T-helper 2 cell treated with Interferon-gamma antibody and Interleukin-4, amounts not matched to agents 5 μg/mL and 100 μg/mL, for 36 hours (primary cell): Measurements from ENCODE around the gene PARD3.

Experiments used
- DNase-seq: peaks from one replicate; pipeline ENCODE4 v3.0.0; 2021; ENCODE audit warnings: low spot score
- H3K27ac Mint-ChIP-seq: one replicate; pipeline ENCODE4 v1.8.0; 2021; ENCODE audit warnings: mild to moderate bottlenecking, mixed read lengths
- H3K27me3 Mint-ChIP-seq: one replicate; pipeline ENCODE4 v1.8.0; 2021; ENCODE audit warnings: low read depth, mixed read lengths
- H3K36me3 Mint-ChIP-seq: one replicate; pipeline ENCODE4 v1.8.0; 2021; ENCODE audit warnings: low read depth, mixed read lengths
- H3K4me1 Mint-ChIP-seq: one replicate; pipeline ENCODE4 v1.8.0; 2021; ENCODE audit warnings: low read depth, mixed read lengths
- H3K4me3 Mint-ChIP-seq: one replicate; pipeline ENCODE4 v1.8.0; 2022; ENCODE audit warnings: mild to moderate bottlenecking, moderate library complexity, mixed read lengths
- H3K9me3 Mint-ChIP-seq: one replicate; pipeline ENCODE4 v1.8.0; 2021; ENCODE audit warnings: mixed read lengths

PARD3 gene

GRCh38 chr10:34474009-34474376, 341.1 kb downstream of the PARD3 start:
- H3K4me1 Mint-ChIP-seq, result no peaks in the 10 kb centered on the region
- no peaks in the 10 kb centered on the region for H3K9me3 Mint-ChIP-seq
- H3K36me3 Mint-ChIP-seq, result no peaks in the 10 kb centered on the region
- no peaks in the 10 kb centered on the region for H3K27me3 Mint-ChIP-seq
- H3K4me3 Mint-ChIP-seq, result no peak overlapping the region
- DNase-seq, result no peak
- no peak overlapping the region for H3K27ac Mint-ChIP-seq

- Mint-ChIP-seq H3K27me3 (no peaks in the 10 kb centered on the region), H3K36me3 (no peaks in the 10 kb centered on the region), H3K4me3 (no peak overlapping the region), H3K4me1 (no peaks in the 10 kb centered on the region), H3K9me3 (no peaks in the 10 kb centered on the region), H3K27ac (no peak overlapping the region)
- DNase-seq, result no peak
Measured at GRCh38 chr10:34473174-34474008, 341.7 kb downstream of the PARD3 start.

GRCh38 chr10:34470307-34470706, 344.8 kb downstream of the PARD3 start:
- H3K27ac Mint-ChIP-seq, result no peak overlapping the region

GRCh38 chr10:34469446-34469845, 345.6 kb downstream of the PARD3 start:
- no peak for DNase-seq
- Mint-ChIP-seq H3K36me3 (no peaks in the 10 kb centered on the region), H3K27ac (no peak overlapping the region), H3K27me3 (no peaks in the 10 kb centered on the region), H3K4me1 (no peaks in the 10 kb centered on the region), H3K4me3 (no peak overlapping the region), H3K9me3 (no peaks in the 10 kb centered on the region)

More at GRCh38 chr10:34470307-34470706, 344.8 kb downstream of the PARD3 start:
- no peak for DNase-seq
- Mint-ChIP-seq H3K9me3 (no peaks in the 10 kb centered on the region), H3K27me3 (no peaks in the 10 kb centered on the region), H3K4me1 (no peaks in the 10 kb centered on the region), H3K4me3 (no peak overlapping the region), H3K36me3 (no peaks in the 10 kb centered on the region)

GRCh38 chr10:34467902-34468301, 347.2 kb downstream of the PARD3 start:
- Mint-ChIP-seq H3K9me3 (no peaks in the 10 kb centered on the region), H3K36me3 (no peaks in the 10 kb centered on the region), H3K4me3 (no peak overlapping the region), H3K27ac (no peak overlapping the region), H3K4me1 (no peaks in the 10 kb centered on the region), H3K27me3 (no peaks in the 10 kb centered on the region)
- no peak for DNase-seq

- Mint-ChIP-seq H3K9me3 (no peaks in the 10 kb centered on the region), H3K36me3 (no peaks in the 10 kb centered on the region)
Measured at GRCh38 chr10:34467364-34467763, 347.7 kb downstream of the PARD3 start.

GRCh38 chr10:34465678-34466077, 349.4 kb downstream of the PARD3 start:
- Mint-ChIP-seq H3K36me3 (no peaks in the 10 kb centered on the region), H3K4me1 (no peaks in the 10 kb centered on the region), H3K27ac (no peak overlapping the region), H3K4me3 (no peak overlapping the region), H3K27me3 (no peaks in the 10 kb centered on the region), H3K9me3 (no peaks in the 10 kb centered on the region)
- DNase-seq, result no peak

More at GRCh38 chr10:34467364-34467763, 347.7 kb downstream of the PARD3 start:
- DNase-seq, result no peak
- Mint-ChIP-seq H3K27ac (no peak overlapping the region), H3K4me3 (no peak overlapping the region), H3K27me3 (no peaks in the 10 kb centered on the region), H3K4me1 (no peaks in the 10 kb centered on the region)

GRCh38 chr10:34464591-34464990, 350.5 kb downstream of the PARD3 start:
- no peak overlapping the region for H3K27ac Mint-ChIP-seq
- no peaks in the 10 kb centered on the region for H3K36me3 Mint-ChIP-seq
- no peaks in the 10 kb centered on the region for H3K27me3 Mint-ChIP-seq
- no peaks in the 10 kb centered on the region for H3K9me3 Mint-ChIP-seq
- DNase-seq, result no peak
- no peaks in the 10 kb centered on the region for H3K4me1 Mint-ChIP-seq
- H3K4me3 Mint-ChIP-seq, result no peak overlapping the region

GRCh38 chr10:34464000-34464399, 351.1 kb downstream of the PARD3 start:
- no peaks in the 10 kb centered on the region for H3K36me3 Mint-ChIP-seq
- no peaks in the 10 kb centered on the region for H3K4me1 Mint-ChIP-seq
- H3K27ac Mint-ChIP-seq, result no peak overlapping the region
- H3K9me3 Mint-ChIP-seq, result no peaks in the 10 kb centered on the region
- no peaks in the 10 kb centered on the region for H3K27me3 Mint-ChIP-seq
- DNase-seq, result no peak
- no peak overlapping the region for H3K4me3 Mint-ChIP-seq

- H3K27me3 Mint-ChIP-seq, result no peaks in the 10 kb centered on the region
- no peak for DNase-seq
- H3K27ac Mint-ChIP-seq, result no peak overlapping the region
- no peaks in the 10 kb centered on the region for H3K9me3 Mint-ChIP-seq
- H3K36me3 Mint-ChIP-seq, result no peaks in the 10 kb centered on the region
- no peak overlapping the region for H3K4me3 Mint-ChIP-seq
- no peaks in the 10 kb centered on the region for H3K4me1 Mint-ChIP-seq
Measured at GRCh38 chr10:34462993-34463392, 352.1 kb downstream of the PARD3 start.

- Mint-ChIP-seq H3K4me1 (no peaks in the 10 kb centered on the region), H3K36me3 (no peaks in the 10 kb centered on the region)
Measured at GRCh38 chr10:34462056-34462455, 353.0 kb downstream of the PARD3 start.

GRCh38 chr10:34454590-34455261, 360.4 kb downstream of the PARD3 start:
- Mint-ChIP-seq H3K36me3 (no peaks in the 10 kb centered on the region), H3K4me3 (no peak overlapping the region), H3K27me3 (no peaks in the 10 kb centered on the region), H3K27ac (no peak overlapping the region), H3K4me1 (no peaks in the 10 kb centered on the region), H3K9me3 (no peaks in the 10 kb centered on the region)
- no peak for DNase-seq

More at GRCh38 chr10:34462056-34462455, 353.0 kb downstream of the PARD3 start:
- no peaks in the 10 kb centered on the region for H3K27me3 Mint-ChIP-seq
- no peak overlapping the region for H3K4me3 Mint-ChIP-seq
- H3K27ac Mint-ChIP-seq, result no peak overlapping the region
- no peak for DNase-seq
- no peaks in the 10 kb centered on the region for H3K9me3 Mint-ChIP-seq

GRCh38 chr10:34449836-34450235, 365.3 kb downstream of the PARD3 start:
- Mint-ChIP-seq H3K27ac (no peak overlapping the region), H3K36me3 (no peaks in the 10 kb centered on the region), H3K27me3 (no peaks in the 10 kb centered on the region), H3K9me3 (no peaks in the 10 kb centered on the region), H3K4me3 (no peak overlapping the region), H3K4me1 (no peaks in the 10 kb centered on the region)
- DNase-seq, result no peak

GRCh38 chr10:34446049-34446448, 369.0 kb downstream of the PARD3 start:
- H3K9me3 Mint-ChIP-seq, result no peaks in the 10 kb centered on the region
- H3K4me1 Mint-ChIP-seq, result no peaks in the 10 kb centered on the region
- no peaks in the 10 kb centered on the region for H3K36me3 Mint-ChIP-seq
- no peaks in the 10 kb centered on the region for H3K27me3 Mint-ChIP-seq
- no peak overlapping the region for H3K4me3 Mint-ChIP-seq
- no peak for DNase-seq
- no peak overlapping the region for H3K27ac Mint-ChIP-seq
